Adipocyte (in vitro differentiated cells): Measurements from ENCODE around the gene CCDC201.

Experiments
- DNase-seq: peaks from one replicate; pipeline ENCODE4 v3.0.0-alpha.2; 2015; ENCODE audit warnings: low read depth
- H3K27me3 ChIP-seq: replicated peaks from 2 replicates; pipeline ENCODE4 v1.7.0; 2013; ENCODE audit warnings: mild to moderate bottlenecking, low read length, moderate library complexity; ENCODE audit not compliant: control insufficient read depth, insufficient read depth
- H3K36me3 ChIP-seq: 2 replicates; pipeline ENCODE4 v1.7.0; 2013; ENCODE audit warnings: low read length, mild to moderate bottlenecking, moderate library complexity; ENCODE audit not compliant: control insufficient read depth, insufficient read depth, severe bottlenecking
- H3K4me1 ChIP-seq: 2 replicates; pipeline ENCODE4 v1.7.0; 2013; ENCODE audit warnings: mild to moderate bottlenecking, low read length, moderate library complexity; ENCODE audit not compliant: control insufficient read depth, insufficient read depth
- H3K4me3 ChIP-seq: 2 replicates; pipeline ENCODE4 v1.7.0; 2013; ENCODE audit warnings: mild to moderate bottlenecking, low read length, moderate library complexity
- H3K9ac ChIP-seq: 2 replicates; pipeline ENCODE4 v1.7.0; 2013; ENCODE audit warnings: mild to moderate bottlenecking, low read length, moderate library complexity
- H3K9me3 ChIP-seq: 2 replicates; pipeline ENCODE4 v1.7.0; 2013; ENCODE audit warnings: mild to moderate bottlenecking, low read length, moderate library complexity; ENCODE audit not compliant: control insufficient read depth

CCDC201 gene

GRCh38 chr7:45912972-45913371, 40.1 kb upstream of the CCDC201 start:
- Histone ChIP-seq H3K36me3 (peaks cover 57% of the 10 kb centered on the region), H3K9me3 (peaks cover 4% of the 10 kb centered on the region), H3K27me3 (no peaks in the 10 kb centered on the region), H3K4me1 (peaks cover 8% of the 10 kb centered on the region), H3K9ac (no peak overlapping the region), H3K4me3 (no peak overlapping the region)
- no peak for DNase-seq

- Histone ChIP-seq H3K4me3 (no peak overlapping the region), H3K4me1 (peaks cover 5% of the 10 kb centered on the region), H3K36me3 (peaks cover 47% of the 10 kb centered on the region), H3K9me3 (peaks cover 6% of the 10 kb centered on the region), H3K27me3 (no peaks in the 10 kb centered on the region), H3K9ac (no peak overlapping the region)
- no peak for DNase-seq
Measured at GRCh38 chr7:45911311-45911710, 38.4 kb upstream of the CCDC201 start.

- Histone ChIP-seq H3K9ac (no peak overlapping the region), H3K4me3 (no peak overlapping the region), H3K27me3 (no peaks in the 10 kb centered on the region), H3K9me3 (peaks cover 8% of the 10 kb centered on the region), H3K36me3 (peaks cover 42% of the 10 kb centered on the region), H3K4me1 (peaks cover 2% of the 10 kb centered on the region)
- DNase-seq = no peak
Measured at GRCh38 chr7:45910855-45911254, 38.0 kb upstream of the CCDC201 start.

GRCh38 chr7:45909561-45909960, 36.7 kb upstream of the CCDC201 start:
- H3K4me3 ChIP-seq = no peak overlapping the region
- H3K9me3 ChIP-seq = peaks cover 16% of the 10 kb centered on the region
- H3K4me1 ChIP-seq = no peaks in the 10 kb centered on the region
- no peaks in the 10 kb centered on the region for H3K27me3 ChIP-seq
- peaks cover 31% of the 10 kb centered on the region for H3K36me3 ChIP-seq
- DNase-seq = no peak
- H3K9ac ChIP-seq = no peak overlapping the region

GRCh38 chr7:45902820-45903219, 29.9 kb upstream of the CCDC201 start:
- peaks cover 11% of the 10 kb centered on the region for H3K9me3 ChIP-seq
- no peaks in the 10 kb centered on the region for H3K4me1 ChIP-seq
- H3K4me3 ChIP-seq = no peak overlapping the region
- no peak for DNase-seq
- no peaks in the 10 kb centered on the region for H3K36me3 ChIP-seq
- no peak overlapping the region for H3K9ac ChIP-seq
- H3K27me3 ChIP-seq = peaks cover 6% of the 10 kb centered on the region

- Histone ChIP-seq H3K9me3 (peaks cover 10% of the 10 kb centered on the region), H3K4me3 (no peak overlapping the region), H3K36me3 (no peaks in the 10 kb centered on the region), H3K27me3 (peaks cover 6% of the 10 kb centered on the region), H3K9ac (no peak overlapping the region), H3K4me1 (no peaks in the 10 kb centered on the region)
- DNase-seq = no peak
Measured at GRCh38 chr7:45901566-45901965, 28.7 kb upstream of the CCDC201 start.

- peaks cover 16% of the 10 kb centered on the region for H3K27me3 ChIP-seq
- no peak overlapping the region for H3K9ac ChIP-seq
- H3K4me1 ChIP-seq = no peaks in the 10 kb centered on the region
- H3K36me3 ChIP-seq = no peaks in the 10 kb centered on the region
- no peaks in the 10 kb centered on the region for H3K9me3 ChIP-seq
- H3K4me3 ChIP-seq = no peak overlapping the region
- DNase-seq = no peak
Measured at GRCh38 chr7:45898222-45898621, 25.3 kb upstream of the CCDC201 start.

GRCh38 chr7:45897042-45897690, 24.3 kb upstream of the CCDC201 start:
- Histone ChIP-seq H3K4me1 (no peaks in the 10 kb centered on the region), H3K27me3 (peaks cover 16% of the 10 kb centered on the region), H3K4me3 (no peak overlapping the region), H3K36me3 (no peaks in the 10 kb centered on the region), H3K9me3 (no peaks in the 10 kb centered on the region), H3K9ac (no peak overlapping the region)
- DNase-seq = peak; percentile 62

- H3K36me3 ChIP-seq = no peaks in the 10 kb centered on the region
- no peaks in the 10 kb centered on the region for H3K9me3 ChIP-seq
- no peak overlapping the region for H3K9ac ChIP-seq
- H3K4me3 ChIP-seq = no peak overlapping the region
- H3K27me3 ChIP-seq = peaks cover 24% of the 10 kb centered on the region
- H3K4me1 ChIP-seq = no peaks in the 10 kb centered on the region
- DNase-seq = no peak
Measured at GRCh38 chr7:45894665-45895062, 21.8 kb upstream of the CCDC201 start.

- no peaks in the 10 kb centered on the region for H3K36me3 ChIP-seq
- no peaks in the 10 kb centered on the region for H3K9me3 ChIP-seq
- no peaks in the 10 kb centered on the region for H3K4me1 ChIP-seq
- H3K27me3 ChIP-seq = peaks cover 29% of the 10 kb centered on the region
- H3K4me3 ChIP-seq = no peak overlapping the region
- no peak for DNase-seq
- H3K9ac ChIP-seq = no peak overlapping the region
Measured at GRCh38 chr7:45893996-45894664, 21.2 kb upstream of the CCDC201 start.

GRCh38 chr7:45893374-45893995, 20.6 kb upstream of the CCDC201 start:
- Histone ChIP-seq H3K9ac (no peak overlapping the region), H3K27me3 (peaks cover 30% of the 10 kb centered on the region), H3K4me1 (no peaks in the 10 kb centered on the region), H3K9me3 (no peaks in the 10 kb centered on the region), H3K36me3 (no peaks in the 10 kb centered on the region), H3K4me3 (no peak overlapping the region)
- no peak for DNase-seq
